HEK293 (cell line): ENCODE results near the gene LRRC8D.

ENCODE experiments used
- KLF16 ChIP-seq: fragments of 450-650 bp; formaldehyde crosslinking; IDR thresholded peaks from 2 replicates; pipeline ENCODE4 v1.5.1; 2017; ENCODE audit warnings: missing biosample characterization, missing genetic modification characterization
- PRDM1 ChIP-seq: fragments of 450-650 bp; formaldehyde crosslinking; IDR thresholded peaks from 2 replicates; pipeline ENCODE4; 2016; ENCODE audit warnings: missing biosample characterization, missing genetic modification characterization
- ZNF274 ChIP-seq, 2 experiments: fragments of 200-500 bp in 1 of 2; fragments of 450-650 bp in 1 of 2; sonication (Bioruptor generic) in 1 of 2; formaldehyde crosslinking in 1 of 2; IDR thresholded peaks; 2 replicates each; pipeline versions ENCODE4 v1.5.1 to v1.6.1; 2014 to 2016; ENCODE audit warnings: borderline replicate concordance in 1 of 2, inconsistent platforms in 1 of 2, low read length in 1 of 2, missing biosample characterization in 1 of 2, missing genetic modification characterization in 1 of 2
- ZNF571 ChIP-seq: fragments of 450-650 bp; formaldehyde crosslinking; IDR thresholded peaks from 2 replicates; pipeline ENCODE4 v1.5.0; 2017; ENCODE audit warnings: missing biosample characterization, missing genetic modification characterization
- TF ChIP-seq, protein P1 (sequence below): fragments of 450-650 bp; formaldehyde crosslinking; IDR thresholded peaks from 2 replicates; pipeline ENCODE4 v1.5.1; 2016; ENCODE audit warnings: missing biosample characterization, missing genetic modification characterization
- TF ChIP-seq, protein P2 (sequence below): sonication (generic); formaldehyde crosslinking; IDR thresholded peaks from 2 replicates; pipeline ENCODE4 v1.8.1; 2022; ENCODE audit warnings: mild to moderate bottlenecking, moderate library complexity, missing genetic modification reagents

- TF ChIP-seq, protein P1, sequence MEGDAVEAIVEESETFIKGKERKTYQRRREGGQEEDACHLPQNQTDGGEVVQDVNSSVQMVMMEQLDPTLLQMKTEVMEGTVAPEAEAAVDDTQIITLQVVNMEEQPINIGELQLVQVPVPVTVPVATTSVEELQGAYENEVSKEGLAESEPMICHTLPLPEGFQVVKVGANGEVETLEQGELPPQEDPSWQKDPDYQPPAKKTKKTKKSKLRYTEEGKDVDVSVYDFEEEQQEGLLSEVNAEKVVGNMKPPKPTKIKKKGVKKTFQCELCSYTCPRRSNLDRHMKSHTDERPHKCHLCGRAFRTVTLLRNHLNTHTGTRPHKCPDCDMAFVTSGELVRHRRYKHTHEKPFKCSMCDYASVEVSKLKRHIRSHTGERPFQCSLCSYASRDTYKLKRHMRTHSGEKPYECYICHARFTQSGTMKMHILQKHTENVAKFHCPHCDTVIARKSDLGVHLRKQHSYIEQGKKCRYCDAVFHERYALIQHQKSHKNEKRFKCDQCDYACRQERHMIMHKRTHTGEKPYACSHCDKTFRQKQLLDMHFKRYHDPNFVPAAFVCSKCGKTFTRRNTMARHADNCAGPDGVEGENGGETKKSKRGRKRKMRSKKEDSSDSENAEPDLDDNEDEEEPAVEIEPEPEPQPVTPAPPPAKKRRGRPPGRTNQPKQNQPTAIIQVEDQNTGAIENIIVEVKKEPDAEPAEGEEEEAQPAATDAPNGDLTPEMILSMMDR, result no peak
- TF ChIP-seq ZNF274 (IDR thresholded peaks at IDR 0.05; ENCODE audit: low read length) (no peak), ZNF274 (tag by site-specific recombination; IDR thresholded peaks at IDR 0.05; ENCODE audit: borderline replicate concordance) (no peak), ZNF571 (tag by site-specific recombination) (no peak), PRDM1 (tag by site-specific recombination) (no peak), KLF16 (tag by site-specific recombination) (no peak)
- TF ChIP-seq, protein P2, sequence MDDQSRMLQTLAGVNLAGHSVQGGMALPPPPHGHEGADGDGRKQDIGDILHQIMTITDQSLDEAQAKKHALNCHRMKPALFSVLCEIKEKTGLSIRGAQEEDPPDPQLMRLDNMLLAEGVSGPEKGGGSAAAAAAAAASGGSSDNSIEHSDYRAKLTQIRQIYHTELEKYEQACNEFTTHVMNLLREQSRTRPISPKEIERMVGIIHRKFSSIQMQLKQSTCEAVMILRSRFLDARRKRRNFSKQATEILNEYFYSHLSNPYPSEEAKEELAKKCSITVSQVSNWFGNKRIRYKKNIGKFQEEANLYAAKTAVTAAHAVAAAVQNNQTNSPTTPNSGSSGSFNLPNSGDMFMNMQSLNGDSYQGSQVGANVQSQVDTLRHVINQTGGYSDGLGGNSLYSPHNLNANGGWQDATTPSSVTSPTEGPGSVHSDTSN (CRISPR knock-in tag), result no peak
These were observed 21.9 kb downstream of the LRRC8D start for GRCh38 chr1:89842567-89843272.
